Muscle of arm (tissue), 14 donors: ENCODE measurements around the gene LARGE2. TPM values are rescaled to one million over a fixed set of nuclear protein-coding genes. Genes with fewer than 3 reads are reported as not detected.

ENCODE experiments used
- DNase-seq: peaks from one replicate; pipeline ENCODE4 v3.0.0-alpha.2; 2013
- long read RNA-seq, 11 donors: transcript quantifications; one replicate each; lab custom pipeline, GENCODE V29; 2026
- polyA plus RNA-seq, 12 donors: library from polyadenylated mRNA; unstranded; fragments of 120-200 nt; gene quantifications; one replicate each; pipeline ENCODE4 v1.2.1, GENCODE V29; 2013; ENCODE audit not compliant: insufficient read length in 12 of 12

Gene LARGE2
- polyA plus RNA-seq: 10 to 100 TPM in 1 of 12 donors, 1 to 10 TPM in 2, under 1 TPM in 7, not detected in 2; 0.07 to 22.0 (median 0.49) TPM
- long read RNA-seq, donor 1: 0 reads
- long read RNA-seq, donor 2: 0 reads
- long read RNA-seq, donor 3: 0 reads
- long read RNA-seq, donor 4: 0 reads
- long read RNA-seq, donor 5: 0 reads
- long read RNA-seq, donor 6: 0 reads
- long read RNA-seq, donor 7: 0 reads
- long read RNA-seq, donor 8, partial matches to known transcripts: 0 of 1 reads
- long read RNA-seq, donor 8, other reads (novel, unspliced or antisense): 0 of 1 reads
- long read RNA-seq, donor 9: 0 reads
- long read RNA-seq, donor 10: 0 reads
- long read RNA-seq, donor 11: 0 reads

DNA sequence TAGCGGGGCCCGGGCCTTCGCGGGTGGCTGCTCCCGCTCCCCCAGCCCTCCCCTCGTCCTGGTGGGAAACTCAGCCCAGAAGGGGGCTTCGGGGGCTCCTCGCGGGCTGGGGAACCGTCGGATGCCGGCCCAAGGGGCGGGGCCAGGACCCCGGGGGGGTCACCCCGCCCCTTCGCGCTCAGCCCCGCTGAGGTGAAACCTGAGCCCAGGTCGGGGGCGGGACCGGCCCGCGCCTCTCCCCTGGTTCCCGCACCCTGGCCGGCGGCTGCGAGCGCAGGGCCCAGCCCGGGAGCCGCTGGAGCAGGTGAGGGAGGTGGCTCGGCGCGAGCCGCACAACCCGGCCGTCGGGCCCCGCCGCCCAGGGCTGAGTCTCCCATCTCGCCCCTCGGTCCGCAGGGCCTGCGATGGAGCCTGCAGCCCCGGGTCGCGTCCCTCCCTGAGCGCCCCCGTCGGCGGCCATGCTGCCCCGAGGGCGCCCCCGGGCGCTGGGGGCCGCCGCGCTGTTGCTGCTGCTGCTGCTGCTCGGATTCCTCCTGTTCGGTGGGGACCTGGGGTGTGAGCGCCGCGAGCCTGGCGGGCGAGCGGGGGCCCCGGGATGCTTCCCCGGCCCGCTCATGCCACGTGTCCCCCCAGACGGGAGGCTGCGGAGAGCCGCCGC is at the start of gene LARGE2:
Gene LARGE2, plus strand, starts transcription at position 232 of the 658 bp plus-strand sequence. Its CDS starts 227 bp downstream, at position 459.
- DNase-seq: no peak

DNA sequence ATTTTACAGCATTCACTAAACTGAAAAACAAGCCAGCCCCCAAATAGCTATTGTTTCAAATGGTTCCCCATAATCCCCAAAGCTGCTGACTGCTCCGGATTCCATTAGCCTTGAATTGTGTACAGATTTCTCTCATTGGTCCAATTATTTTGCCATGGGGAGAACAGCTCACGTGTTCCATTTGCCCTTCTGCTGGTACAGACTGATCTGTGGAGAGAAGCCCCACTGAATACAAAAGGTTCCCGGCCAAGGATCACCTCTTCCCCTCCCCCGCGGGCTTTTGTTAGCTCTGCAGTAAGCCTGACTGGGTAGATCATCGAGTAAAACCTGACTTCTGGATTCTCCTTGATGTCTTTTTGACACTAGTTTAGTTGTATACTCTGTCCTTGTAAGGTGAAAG is 46.1 kb upstream of the LARGE2 start:
- no peak for DNase-seq

DNA sequence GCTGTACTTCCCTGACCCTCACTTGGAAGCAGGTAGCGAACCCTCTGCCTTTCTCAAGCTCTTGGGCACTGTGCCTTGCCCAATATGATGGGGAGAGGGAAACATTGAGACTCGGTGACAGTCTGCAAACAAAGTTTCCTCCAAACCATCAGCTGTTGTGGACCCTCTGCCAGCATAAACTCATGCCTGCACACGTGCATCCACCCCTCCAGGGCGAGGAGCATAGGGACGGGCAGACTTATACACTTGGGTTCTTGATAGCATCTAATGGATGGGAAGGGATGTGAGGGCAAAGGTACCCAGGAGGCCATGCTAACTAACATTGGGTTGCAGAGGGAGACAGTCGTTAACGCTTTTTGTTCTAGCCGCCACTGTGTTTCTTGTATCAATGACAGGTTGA is 45.2 kb upstream of the LARGE2 start:
- DNase-seq: no peak

DNA sequence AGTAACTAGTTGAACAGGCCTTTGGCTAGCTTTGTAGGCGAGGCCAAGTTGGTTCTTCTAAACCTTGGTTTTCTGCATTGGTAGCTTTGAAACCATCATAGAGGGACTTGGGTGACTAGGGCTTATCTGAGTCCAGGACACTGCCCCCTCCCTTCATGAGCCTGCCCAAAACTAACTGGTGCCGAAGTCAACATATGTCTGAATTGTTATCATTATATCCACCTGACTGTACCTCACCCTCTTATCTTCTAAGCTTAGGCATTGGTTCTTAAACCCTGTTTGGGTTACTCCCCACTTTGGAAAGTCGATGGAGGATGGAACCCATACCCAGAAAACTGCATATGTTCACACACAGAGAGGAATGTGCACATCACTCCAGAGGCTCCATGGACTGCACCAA is 44.6 kb upstream of the LARGE2 start:
- no peak for DNase-seq

DNA sequence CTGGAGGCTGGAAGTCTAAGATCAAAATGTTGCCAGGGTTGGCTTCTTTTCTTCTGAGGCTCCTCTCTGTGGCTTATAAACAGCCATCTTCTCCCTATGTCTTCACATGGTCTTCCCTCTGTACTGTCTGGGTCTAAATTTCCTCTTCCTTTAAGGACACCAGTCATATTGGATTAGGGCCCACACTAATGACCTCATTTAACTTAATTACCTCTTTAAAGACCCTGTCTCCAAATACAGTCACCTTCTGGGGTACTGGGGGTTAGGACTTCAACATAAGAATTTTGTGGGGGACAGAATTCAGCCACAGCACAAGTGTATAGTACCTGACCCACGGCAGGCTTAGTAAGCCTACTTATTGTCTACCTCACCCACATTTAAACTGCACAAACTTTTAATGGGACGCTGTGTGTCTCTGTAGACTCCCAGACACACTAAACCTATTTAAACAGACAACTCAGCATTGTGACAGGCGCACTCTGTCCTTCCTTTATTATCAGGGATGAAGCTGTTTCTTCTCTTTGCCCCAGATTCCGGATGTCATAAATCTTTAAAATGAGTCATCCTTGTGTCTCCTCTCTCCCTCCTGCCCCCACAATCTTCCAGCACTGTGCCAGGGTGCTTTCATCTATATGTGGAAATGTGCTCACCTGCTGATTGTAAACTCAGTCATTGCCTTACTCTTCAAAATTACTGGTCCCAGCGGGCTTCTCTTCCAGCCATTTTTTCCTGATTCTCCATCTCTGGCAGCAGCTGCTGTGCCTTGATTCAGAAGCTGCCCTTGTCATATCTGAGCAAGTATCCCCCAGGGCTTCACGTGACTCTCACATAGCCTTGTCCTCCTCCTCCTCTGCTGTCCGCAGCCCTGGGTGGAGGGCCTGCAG is 42.4 kb upstream of the LARGE2 start:
- no peak for DNase-seq

DNA sequence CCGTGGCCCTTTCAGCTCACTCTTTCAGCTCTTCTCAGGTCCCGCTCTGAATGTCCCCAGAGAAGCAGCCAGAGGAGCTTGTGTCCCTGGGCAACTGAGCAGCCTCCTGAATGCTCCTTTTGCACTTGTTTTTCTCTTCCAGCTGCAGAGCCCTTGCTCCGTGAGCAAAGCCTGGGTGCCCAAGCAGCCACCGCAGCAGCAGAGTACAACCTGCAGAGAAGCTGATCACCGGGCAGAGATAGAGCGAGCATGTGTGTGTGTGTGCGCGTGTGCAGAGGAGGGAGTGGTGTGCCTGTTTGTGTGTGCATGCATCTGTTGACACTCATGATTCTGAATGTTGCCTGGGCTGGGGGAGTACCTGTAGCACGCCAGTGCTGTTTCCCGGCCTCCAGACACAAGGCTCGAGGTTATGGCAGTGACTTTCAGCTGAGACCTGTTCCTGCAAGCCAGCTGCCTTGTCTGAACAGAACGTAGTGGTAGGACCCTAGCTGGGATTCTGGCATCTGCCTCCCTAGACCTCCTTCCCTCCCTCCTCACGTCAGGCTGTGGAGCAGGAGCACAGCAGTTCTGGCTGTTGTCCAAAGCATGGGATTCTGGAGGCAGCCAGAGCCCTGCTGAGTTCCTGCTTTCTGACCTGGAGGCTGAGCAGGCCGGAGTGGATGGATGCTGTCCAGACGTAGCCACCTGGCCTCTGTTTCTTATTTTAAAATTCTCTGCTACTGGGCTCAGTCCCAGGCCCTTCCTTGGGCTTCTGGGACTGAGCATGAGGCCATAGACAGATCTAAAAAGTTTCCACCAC is 41.5 kb upstream of the LARGE2 start:
- DNase-seq: no peak

DNA sequence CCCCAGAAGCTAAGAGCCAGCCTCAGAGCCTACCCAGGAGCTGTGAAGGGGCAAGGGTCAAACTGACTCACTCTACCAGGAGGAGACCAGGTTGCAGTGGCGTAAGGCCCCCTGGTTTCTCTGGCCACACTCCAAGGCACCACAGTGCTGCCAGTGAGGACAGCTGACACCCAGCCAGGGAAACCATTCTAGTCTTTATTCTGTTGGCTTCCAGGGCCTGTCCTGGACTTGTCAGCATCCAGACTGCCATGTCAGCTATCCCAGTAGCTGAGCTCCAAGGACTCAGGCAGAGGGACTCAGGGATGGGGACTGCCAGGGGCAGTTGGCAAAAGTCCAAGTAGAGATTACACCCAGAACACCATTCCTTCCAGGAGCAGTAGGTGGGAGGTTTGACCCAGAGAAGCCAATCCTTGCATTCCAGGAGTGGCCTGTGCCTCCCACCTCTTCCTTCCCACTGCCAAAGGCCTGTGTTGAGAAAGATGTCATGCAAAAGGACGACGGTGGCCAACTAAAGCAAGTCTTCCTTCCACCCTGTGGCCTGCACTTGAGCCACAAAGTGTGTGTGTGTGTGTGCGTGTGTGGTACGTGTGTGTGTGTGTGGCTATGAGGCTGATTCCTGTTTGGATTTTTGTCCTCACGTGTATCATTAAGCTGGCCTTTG is 40.6 kb upstream of the LARGE2 start:
- DNase-seq: no peak

DNA sequence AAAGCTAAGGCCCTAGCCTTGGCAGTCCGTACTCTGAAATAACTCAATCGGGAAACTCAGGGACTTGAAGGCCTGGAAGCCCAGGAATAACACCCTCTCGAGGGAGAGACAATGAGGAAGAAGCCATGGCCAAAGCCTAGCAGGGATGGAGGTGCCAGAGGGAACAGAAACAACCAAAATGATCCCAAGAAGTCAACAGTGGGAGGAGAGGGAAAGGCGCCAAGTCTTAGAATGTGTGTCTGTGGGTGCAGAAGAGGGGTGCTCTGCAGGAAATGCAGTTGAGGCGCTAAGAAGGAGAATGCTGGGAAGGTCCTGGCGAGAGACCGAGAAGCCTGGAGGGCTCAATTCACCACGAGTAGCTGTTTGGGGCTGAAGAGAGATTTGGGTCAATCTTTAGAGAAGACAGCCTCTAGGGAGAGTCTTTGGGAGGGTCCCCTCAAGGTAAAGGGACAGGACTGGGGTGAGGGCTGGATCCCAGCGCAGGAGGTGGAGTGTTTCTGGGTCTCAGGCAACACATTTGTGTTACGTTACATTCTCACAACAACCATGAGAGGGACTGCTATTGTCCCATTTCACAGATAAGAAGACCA is 37.8 kb upstream of the LARGE2 start:
- no peak for DNase-seq

DNA sequence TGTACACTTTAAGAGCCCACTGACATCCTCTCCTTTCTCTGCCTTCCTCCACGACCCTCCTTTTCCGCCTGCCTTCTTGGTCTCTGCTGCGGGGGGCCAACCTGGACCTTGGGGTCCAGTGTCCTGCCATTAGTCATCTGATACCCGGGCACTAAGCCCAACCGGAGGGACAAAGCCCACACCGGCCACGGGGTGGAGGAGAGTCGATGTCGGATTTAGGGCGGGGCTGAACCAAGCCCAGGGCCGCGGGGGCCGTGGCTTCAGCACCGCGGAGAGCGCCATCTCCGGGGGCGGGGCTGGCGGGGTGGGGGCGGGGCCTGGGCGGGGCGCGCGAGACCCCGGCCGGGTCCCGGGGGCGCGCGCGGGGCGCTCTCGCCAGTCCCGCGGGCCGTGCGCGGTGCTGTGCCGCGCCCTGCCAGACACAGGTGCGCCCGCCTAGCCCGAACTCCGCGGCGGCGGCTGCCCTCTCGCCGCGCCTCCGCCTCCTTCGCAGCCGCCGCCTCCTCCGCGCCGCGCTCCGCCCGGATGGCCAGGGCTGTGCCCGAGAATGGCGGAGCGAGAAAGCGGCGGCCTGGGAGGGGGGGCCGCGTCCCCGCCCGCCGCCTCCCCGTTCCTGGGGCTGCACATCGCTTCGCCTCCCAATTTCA is 37.1 kb upstream of the LARGE2 start, which contains the start of gene MAPK8IP1:
Gene MAPK8IP1, plus strand, starts transcription at position 378 of the 647 bp plus-strand sequence. Its CDS starts 170 bp downstream, at position 548.
- peak; percentile 44 for DNase-seq

DNA sequence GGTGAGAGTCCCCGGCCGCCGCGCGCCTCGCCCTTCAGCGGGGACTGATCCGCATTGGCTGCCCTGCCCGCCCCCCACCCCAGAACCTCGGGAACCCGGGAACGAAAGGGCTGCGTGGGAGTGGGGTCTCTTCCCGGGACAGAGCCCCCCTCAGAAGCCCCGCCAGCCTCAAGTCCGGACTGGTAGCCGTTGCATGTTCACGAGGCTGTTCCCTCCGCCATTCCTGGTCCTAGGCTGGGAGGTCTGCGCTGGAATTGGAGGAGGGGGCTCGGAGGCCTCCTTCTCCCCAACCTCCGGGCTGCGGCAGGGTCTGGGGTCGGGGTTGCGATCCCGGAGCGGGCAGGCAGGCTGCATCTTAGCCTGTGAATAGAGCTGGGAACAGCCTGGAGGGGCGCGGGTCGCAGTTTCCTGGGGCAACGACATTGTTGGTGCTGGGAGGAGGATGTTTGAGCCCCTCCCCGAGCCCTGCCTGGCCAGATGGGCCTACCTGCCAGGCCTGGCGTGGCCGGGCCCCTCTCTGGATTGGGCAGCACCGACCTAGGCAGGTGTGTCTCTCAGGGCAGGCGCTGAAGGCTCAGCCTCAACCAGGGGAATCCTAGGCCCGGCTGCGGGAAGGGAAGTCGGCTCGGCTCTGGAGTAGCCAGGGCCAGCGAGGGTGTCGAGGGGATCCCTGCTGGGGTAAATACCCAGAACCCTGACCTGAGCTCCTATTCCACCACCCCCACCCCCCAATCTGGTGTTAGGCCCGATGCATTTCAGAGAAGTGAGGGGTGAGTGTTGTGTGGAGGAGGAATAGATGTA is 36.3 kb upstream of the LARGE2 start:
- no peak for DNase-seq

DNA sequence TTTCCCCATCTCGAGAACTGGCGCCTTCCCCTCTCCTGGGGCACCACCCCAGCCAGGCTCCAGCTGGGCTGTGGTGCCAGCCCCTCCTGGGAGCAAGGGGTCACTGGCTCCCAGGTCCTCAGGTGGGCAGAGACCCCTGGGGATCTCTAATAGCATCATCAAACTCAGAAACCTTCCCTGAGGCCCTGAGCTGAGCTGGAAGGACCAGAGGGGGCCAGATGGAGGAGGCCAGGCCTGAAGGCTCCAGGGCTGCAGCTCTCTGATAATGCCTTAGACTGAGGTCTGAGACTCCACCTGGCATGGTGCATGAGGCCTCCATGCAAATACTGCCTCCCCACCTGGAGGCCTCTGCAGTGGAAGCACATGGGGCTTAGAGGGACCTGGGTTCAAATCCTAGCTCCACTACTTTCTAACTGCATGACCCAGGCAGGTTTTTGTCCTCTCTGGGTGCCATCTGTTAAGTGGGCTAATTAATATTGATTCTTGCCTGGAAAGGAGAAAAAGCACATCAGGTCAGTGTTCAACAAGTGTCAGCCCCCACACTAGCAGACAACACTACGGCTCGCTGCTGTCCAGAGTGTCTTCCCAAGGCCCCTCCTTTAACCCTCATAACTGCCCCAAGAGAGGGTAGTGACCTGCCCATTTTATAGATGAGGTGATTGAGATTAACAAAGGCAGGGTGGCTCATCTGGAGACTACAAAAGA is 35.5 kb upstream of the LARGE2 start:
- no peak for DNase-seq

DNA sequence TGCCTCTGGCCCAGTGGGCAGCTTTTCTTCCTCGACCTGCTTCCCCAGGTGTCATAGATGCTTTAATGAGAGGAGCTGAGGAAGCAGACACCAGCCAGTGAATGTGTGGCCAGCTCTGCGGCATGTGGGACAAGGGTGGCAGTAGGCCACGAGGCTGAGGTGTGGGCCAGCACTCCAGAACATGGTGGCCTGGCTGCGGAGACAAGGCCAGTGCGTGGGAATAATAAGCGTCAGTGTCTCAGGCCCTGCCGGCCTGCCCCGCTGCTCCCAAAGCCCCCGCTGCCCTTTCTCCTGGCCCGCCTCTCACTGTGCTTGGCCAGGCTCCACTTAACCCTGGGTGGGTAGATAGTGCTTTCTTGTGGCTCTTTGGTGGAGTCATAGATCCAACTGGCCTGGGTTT is 34.9 kb upstream of the LARGE2 start:
- no peak for DNase-seq

DNA sequence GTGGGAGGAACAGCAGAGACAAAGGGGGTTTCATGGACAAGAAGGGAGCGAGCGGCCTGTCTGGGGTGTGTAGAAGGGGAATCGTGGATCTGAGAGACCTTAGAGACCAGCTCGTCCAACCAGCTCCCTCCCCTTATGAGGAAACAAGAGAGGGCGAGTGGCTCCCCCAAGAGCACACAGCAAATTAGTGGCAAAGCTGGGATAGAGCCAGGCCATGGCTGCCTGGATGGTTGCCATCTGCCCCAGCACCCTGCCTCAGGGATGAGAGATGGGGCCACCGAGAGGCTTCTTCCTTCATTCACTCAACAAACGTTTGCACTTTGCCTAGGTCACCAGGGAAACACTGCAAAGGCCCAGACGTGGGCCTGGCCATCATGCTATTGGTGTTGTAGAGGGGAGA is 32.9 kb upstream of the LARGE2 start:
- no peak for DNase-seq

DNA sequence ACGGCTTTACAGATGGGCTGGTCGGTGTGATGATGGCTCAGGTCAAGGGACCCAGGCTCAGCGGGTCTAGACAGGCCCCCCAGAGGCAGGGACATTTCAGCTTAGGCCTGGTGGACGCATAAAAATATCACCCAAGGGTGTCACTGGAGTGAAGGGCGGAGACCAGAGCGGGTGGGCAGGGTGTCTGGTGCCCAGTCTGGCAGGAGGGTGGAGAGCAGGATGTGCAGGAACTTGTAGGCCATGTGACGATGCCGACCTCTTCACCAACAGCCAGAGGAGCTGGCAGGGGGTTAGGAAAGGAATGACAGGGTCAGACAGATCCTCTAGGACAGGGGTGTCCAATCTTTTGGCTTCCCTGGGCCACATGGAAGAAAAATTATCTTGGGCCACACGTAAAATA is 32.5 kb upstream of the LARGE2 start:
- DNase-seq: no peak

DNA sequence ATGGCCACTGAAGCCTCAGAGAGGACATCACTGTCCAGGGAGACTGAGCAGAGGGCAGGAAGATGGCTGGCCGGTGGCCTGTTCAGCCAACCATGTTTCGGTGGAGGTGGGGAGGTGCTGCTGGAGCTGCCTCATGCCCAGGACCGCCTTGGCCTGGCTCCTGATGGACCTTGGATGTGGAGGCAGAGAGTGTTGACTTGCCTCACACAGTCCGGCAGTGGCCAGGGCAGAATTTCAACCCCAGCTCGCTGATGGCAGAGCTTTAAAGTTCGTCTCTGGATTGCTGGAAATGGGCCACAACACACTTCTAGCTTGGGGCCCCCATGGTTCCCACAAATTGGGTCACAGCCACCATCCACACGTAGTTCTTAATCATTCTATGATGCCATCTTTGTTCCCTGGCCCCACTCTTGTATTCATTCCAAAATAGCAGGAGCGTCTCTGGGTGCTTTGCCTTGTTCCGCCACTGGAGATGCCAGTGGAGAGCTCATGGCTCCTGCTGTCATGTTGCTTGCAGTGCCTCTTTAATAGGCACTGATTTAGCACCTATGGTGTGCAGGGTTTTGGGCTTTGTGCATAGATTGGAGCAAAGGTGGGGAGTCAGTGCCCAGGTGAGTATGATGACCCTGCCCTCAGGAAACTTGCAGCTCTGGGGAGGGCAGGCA is 31.4 kb upstream of the LARGE2 start:
- no peak for DNase-seq

DNA sequence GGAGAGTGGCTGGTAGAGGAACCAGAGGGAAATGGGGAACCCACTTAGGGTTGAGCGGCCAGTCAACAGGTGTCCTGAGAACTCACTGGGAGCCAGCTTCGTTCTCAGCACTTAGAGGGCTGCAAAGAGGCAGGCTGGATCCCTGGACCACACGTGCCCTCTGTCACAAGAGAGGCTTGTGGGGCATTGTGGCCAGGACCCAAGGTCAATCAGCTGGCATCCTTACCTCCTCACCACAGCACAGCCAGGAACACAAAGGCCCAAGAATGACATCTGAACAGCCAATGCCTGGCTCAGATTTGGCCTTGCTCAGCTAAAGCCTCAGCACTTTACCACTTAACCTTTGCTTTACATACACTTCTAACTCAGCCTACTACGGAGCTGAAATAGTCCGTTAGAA is 29.6 kb upstream of the LARGE2 start:
- no peak for DNase-seq

DNA sequence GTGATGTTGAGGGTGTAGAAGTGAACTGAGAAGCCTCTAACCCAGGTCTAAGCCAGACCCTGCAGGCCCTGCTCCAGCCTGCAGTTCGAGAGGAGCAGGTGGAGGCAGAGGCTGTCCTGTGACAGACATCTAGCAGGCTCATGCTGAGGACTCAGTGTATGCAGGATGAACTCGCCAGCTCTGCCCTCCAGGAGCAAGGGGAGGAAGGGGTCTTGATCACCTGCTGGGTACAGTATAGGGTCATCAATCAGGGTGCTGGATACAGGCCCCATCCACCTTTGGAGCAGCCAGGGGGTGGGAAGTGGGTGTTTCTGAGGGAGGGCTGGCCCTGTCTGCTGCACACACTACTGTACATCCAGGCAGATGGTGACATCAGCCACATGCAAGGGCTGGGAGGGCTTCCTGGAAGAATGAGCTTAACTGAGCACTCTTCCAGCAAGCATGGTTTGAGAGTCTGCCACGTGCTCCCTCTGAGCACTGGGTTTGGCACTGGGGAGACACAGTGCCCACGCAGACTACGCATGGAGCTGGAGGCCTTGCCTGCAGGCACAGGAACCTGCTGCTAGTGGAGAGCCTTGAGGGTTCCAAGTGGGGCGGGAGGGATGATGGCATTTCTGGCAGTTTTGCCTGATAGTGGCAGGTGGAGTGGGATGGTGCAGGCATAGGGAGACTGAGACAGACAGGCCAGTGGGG is 27.8 kb upstream of the LARGE2 start:
- DNase-seq: no peak
